ENCODE measurements around the gene NISCH.

Gene NISCH

GRCh38 chr3:52493232-52494017 is 38.0 kb downstream of the NISCH start:
- DNase-seq: no peak

DNA sequence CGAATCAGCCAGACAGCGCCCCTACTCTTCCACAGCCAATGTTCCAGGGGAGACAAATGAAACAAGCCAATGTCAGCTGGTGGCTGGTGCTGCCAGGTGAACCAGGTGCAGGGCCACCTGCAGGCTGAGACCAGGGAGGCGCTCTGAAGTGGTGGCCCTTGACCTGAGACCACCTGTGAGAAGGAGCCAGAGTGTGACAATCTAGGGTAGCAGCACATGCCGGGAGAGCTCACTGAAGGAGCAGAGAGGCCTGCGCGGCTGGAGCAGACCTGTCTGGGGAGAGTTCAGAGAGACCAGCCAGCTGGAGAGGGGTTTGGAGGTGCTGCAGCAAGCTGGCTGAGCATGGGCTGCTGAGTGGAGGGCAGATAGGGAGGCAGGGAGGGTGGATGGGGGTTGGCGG is 39.0 kb downstream of the NISCH start:
- DNase-seq: peak; percentile 74

DNA sequence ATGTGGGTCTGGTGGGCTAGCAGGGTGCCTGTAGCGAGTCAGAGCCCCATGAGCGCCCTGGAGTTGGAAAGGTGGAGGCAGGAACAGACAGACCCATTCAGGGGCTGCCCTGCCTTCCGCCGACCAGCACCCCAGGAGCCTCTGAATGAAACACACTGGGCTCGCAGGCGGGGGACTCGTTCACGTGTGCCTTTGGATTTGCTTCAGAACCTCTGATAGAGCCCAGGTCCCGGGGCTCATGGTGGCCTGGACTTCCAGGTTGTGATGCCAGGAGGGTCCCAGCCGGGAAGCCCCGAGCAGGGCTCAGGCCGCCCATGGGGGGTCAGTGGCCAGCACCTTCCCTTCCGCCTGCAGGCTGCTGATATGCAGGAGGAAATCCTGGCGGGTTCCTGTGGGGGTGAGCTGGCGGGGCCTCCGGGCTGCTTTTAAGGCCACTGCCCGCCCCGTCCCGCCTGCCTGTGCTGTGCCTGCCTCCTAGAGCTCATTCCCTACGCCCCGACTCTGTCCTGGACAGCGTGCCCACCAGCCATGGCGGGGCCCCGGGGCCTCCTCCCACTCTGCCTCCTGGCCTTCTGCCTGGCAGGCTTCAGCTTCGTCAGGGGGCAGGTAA is 39.6 kb downstream of the NISCH start, which contains the start of gene STAB1:
TSS of gene STAB1 (plus strand) at position 453 of the 610 bp plus-strand sequence. CDS start at position 529, 76 bp downstream.
- DNase-seq: no peak

DNA sequence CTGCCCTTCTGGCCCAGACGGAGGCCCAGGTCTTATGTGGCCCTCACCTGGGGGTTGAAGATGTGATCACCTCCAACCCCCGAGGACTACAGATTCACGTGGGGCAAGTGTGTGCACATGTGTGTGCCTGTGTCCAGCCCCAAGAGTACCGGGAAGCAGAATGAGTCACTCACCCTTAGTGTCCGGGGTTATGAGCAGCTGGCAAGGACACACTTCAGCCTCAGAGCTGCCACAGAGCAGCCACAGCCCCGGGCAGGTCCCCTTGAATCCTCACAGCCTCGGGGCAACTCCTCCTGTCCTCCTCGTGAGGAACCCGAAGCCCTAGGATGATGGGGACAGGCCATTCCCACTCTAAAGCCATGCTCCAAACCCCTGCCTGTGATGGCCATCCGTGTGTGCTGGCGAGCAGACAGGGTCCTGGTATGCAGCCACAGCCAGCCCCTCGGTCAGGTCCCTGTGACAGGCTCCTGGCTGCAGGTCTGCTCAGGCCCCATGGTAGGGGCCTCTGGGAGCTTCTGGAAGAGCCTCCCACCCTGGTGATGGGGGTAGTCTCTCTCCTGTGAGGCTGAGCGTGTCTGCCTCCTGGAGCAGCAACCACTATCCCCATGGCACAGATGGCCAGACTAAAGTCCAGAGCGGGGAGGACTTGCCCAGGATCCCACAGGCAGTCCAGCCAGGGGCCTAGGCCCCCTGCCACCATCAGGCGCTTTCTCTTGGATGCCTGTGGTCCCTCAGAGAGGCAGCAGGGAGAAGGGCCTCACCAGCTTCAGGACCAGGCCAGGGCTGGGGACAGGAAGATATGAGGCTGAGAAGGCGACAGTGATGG is 40.6 kb downstream of the NISCH start:
- DNase-seq: no peak

DNA sequence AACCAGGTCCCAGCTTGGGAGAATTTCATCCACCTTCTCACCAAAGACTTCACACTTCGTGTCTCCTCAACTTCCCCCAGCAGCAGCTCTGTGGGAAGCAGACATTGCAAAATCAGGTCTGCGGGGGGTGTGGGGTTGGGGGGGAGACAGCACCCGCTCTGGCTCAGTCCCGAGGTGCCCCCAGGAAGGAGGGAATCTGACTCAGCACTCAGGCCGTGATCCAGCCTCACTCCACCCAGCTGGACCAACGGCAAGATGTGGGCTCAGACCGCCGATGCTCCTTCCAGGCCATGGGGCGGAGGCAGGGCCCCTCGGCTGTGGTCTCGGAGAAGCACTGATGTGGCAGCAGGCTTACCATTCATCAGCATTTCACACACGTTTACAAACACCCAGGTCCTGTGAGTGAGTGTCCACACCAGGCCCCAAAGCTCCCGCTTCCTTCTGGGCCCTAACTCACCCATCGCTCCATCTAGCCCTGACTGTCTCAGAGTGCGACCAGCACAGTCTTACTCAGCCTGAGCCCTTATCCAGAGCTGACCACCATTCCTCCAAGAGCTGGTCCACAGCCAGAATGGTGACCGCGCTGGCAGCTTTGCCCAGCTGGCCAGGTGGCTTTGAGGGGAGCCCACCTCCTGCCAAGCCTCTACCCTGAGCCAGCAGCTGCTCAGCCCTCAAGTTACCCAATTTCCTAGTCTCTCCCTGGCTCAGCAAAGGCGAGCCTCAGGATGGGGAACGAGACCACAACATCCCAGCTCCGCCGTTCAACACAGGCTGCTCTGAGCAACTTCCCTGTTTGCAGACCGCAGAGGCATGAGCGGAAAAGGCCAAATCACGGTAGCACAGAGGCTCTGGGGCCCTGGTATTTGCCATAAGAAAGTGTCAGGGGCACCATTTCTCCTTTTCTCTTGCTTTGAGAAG is 43.0 kb downstream of the NISCH start:
- no peak for DNase-seq

DNA sequence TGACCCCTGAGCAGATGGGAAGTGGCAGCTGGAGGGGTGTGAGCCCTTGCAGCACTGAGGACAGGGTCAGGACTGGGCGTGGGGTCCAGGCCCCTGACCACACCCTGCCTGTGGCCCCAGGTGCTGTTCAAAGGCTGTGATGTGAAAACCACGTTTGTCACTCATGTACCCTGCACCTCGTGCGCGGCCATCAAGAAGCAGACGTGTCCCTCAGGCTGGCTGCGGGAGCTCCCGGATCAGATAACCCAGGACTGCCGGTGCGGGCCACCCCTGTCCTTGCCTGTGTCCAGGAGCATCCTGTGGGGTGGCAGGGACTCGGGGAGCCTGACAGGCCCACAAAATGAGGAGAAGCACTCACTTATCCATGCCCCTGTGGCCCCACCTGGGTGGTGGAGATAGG is 45.6 kb downstream of the NISCH start:
- no peak for DNase-seq

DNA sequence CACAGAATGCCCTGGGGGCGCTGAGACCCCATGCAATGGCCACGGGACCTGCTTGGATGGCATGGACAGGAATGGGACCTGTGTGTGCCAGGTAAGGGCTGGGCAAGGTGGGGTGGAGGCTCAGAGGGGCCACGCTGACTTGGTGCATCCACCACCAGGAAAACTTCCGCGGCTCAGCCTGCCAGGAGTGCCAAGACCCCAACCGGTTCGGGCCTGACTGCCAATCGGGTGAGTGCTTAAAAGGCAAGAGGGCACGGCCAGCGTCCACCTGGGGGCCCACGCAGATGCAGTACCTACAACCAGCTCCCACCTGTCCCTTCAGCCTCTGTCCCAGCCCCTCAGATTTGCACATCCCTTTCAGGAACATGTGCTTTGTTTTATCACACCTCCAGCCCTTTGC is 46.6 kb downstream of the NISCH start:
- no peak for DNase-seq

DNA sequence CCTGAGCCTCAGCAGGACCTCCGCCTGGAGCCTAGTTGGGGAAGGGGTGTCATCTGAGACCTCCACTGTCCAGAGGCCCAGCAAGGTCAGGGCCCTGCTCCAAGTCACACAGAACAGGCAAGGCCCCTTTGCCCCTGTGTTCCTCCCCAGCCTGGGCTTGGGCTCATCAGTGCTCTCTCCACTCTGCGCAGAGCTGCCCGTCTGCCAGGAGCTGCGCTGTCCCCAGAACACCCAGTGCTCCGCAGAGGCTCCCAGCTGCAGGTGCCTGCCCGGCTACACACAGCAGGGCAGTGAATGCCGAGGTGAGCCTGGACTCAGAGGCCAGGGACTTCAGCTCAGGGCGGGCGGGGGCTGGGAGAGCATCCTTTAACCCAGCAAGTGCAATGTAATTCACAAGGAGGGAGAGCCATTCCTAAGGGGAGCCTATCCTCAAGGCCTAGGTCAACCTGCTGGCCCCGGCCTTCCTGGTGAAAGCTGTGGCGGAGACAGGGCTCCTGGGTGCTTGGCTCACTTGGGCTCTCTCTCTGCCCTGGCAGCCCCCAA is 47.5 kb downstream of the NISCH start:
- no peak for DNase-seq

DNA sequence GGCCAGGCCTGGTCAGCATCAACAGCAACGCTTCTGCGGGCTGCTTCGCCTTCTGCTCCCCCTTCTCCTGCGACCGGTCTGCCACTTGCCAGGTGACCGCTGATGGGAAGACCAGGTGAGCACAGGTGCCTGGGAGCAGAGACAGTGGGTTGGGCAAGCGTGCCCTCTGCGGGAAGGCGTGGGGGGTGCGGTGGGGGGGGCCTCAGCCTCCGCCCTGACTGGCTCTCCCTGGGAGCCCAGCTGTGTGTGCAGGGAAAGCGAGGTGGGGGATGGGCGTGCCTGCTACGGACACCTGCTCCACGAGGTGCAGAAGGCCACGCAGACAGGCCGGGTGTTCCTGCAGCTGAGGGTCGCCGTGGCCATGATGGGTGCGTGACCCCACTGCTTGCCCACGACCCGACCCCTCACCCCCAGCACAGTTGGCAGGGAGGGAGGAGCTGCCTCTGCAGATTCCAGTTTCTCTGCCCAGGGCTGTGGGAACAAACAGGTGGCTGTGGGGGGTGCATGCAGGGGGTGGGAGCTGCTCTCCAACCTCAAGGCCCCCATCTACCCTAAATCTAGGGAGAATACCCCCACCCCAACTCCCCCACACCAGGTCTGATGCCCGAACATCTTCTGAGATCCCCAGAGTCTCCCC is 48.5 kb downstream of the NISCH start:
- DNase-seq: peak; percentile 34

- no peak for DNase-seq
Measured at GRCh38 chr3:52504977-52505376, 49.6 kb downstream of the NISCH start.

GRCh38 chr3:52506266-52506966 is 51.0 kb downstream of the NISCH start:
- no peak for DNase-seq

DNA sequence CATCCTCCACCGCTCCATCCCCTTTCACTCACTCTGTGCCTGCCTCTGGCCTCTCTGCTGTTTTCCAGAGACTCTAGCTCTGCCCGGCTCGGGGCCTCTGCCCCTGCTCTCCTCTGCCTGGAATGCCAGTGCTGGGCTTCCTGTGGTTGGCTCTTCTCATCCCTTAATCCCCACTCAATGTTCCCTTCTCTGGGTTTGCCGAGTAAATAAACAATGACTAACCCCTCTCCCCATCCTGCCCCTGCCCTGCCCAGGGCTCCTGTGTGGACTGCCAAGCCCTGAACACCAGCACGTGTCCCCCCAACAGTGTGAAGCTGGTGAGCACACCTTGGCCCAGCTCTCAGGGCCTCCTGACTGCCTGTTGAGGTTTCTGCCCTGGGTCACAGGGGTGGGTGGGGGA is 52.0 kb downstream of the NISCH start:
- no peak for DNase-seq

DNA sequence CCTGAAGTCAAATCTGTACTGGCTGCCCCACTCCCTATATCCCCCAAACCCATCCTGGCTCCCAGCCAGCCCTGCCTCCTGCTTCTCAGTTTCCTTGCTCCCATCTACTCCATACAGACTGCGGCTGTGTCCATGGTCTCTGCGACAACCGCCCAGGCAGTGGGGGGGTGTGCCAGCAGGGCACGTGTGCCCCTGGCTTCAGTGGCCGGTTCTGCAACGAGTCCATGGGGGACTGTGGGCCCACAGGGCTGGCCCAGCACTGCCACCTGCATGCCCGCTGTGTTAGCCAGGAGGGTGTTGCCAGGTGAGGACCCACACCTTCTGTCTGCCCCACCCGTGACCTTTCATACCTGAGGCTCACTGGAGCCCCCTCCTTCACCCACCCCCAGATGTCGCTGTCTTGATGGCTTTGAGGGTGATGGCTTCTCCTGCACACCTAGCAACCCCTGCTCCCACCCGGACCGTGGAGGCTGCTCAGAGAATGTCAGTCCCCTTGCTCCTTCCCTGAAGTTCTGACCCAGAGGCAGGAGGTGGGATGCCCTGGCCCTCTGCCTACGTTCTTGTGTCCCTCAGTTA is 54.4 kb downstream of the NISCH start:
- no peak for DNase-seq

- no peak for DNase-seq
Measured at GRCh38 chr3:52511509-52511908, 56.1 kb downstream of the NISCH start.

DNA sequence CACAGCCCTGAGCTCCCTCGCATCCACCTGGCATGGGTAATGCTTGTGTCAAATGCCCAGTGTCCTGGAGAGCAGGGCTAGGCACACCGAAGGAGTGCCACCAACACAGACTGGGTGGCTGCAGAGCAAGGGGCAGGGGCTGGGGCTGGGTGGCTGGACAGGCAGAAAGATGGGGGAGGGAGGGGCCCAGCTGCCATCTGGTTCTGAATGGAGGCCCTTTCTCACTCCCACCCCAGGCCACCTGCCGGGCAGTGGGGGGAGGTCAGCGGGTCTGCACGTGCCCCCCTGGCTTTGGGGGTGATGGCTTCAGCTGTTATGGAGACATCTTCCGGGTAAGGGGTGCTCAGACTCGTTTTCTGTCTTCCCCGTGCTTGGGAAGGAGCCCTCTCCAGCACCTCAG is 56.7 kb downstream of the NISCH start:
- no peak for DNase-seq

DNA sequence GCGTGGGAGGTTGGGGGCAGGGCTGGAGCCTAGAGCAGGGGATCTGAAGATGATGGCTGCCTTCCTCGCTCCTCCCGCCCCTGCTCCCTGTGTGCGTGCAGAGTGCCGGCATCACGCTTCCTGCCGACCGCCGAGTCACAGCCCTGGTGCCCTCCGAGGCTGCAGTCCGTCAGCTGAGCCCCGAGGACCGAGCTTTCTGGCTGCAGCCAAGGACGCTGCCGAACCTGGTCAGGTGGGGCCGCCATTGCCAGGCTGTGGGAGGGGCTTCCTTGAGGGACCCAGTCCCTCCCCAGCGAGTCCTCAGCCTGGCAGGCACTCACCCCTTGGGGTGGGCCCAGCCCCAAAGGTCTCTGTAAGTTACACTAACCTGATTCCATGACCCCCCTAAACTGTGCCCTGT is 57.3 kb downstream of the NISCH start:
- no peak for DNase-seq

GRCh38 chr3:52513281-52513680 is 57.9 kb downstream of the NISCH start:
- DNase-seq: no peak

DNA sequence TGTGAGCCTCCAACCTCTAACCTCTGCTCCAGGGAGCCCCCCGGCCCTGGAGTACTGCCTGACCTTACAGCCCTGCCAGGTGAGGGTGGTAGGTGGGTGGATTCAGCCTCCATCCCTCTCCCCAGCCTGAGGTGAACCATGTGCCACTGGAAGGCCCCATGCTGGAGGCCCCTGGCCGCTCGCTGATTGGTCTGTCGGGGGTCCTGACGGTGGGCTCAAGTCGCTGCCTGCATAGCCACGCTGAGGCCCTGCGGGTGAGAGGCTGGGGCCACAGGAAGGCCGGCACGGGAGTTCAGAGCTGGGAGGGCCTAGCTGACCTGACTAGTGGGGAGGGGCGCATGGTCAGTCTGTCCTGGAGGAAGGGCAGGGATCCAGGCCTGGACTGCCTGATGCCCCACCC is 59.2 kb downstream of the NISCH start:
- no peak for DNase-seq

DNA sequence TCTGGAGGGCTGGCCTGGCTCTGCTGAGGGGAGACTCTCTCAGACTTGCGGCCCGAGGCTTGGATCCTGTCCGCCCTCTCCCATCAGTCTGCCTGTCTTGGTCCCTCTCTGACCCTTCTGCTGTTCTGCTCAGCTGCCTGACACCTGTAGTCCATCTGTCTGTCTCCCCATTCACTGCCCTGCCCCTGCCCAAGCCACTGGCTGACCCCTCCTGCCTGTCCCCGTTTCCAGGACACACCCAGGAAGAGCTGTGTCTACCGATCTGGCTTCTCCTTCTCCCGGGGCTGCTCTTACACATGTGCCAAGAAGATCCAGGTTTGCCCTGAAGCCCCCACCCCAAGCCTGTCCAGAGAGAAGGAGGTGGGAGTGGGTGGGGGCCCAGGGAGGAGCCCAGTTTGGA is 59.8 kb downstream of the NISCH start:
- DNase-seq: no peak

GRCh38 chr3:52516509-52517195 is 61.2 kb downstream of the NISCH start:
- no peak for DNase-seq
